Measurements from ENCODE around the gene DNER. TPM values are rescaled to one million over a fixed set of nuclear protein-coding genes. Genes with fewer than 3 reads are reported as not detected.
A peak's percentile ranks its signal among the peaks of the same experiment; 100 is the strongest.
"Not testable (repeated sequence)": the region's sequence is repeated elsewhere in the genome, so short reads cannot be mapped to it uniquely, and the experiment has no call there.

Gene DNER
- polyA plus RNA-seq, 1 donor from 2014 or later = not detected

DNA sequence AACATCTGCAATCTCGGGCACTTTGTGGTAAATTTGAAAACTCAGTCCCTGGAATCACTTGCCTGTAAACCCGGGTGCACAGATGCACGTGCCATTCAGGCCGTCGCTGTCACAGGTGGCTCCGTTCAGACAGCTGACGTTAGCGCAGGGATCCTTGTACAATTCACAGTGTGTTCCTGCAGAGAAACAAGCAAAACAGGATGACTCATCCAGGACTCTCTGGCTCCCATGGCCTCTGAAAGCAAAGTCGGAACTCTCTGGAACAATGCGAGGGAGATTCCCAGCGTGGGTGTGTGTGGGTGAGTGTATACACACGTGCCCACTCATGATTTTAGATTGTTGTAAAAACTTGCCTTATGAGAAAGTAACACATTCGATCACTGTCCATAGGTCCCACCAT lies 307.2 kb downstream of the DNER start:
- H3K4me3 Mint-ChIP-seq = no peak overlapping the region
- H3K36me3 Mint-ChIP-seq = no peaks in the 10 kb centered on the region
- no peaks in the 10 kb centered on the region for H3K27me3 Mint-ChIP-seq
- peaks cover 0 to 4% (median 2%) of the 10 kb centered on the region in 3 donors for H3K9me3 Mint-ChIP-seq
- no peaks in the 10 kb centered on the region for H3K4me1 Mint-ChIP-seq
- H3K27ac Mint-ChIP-seq = no peak overlapping the region

DNA sequence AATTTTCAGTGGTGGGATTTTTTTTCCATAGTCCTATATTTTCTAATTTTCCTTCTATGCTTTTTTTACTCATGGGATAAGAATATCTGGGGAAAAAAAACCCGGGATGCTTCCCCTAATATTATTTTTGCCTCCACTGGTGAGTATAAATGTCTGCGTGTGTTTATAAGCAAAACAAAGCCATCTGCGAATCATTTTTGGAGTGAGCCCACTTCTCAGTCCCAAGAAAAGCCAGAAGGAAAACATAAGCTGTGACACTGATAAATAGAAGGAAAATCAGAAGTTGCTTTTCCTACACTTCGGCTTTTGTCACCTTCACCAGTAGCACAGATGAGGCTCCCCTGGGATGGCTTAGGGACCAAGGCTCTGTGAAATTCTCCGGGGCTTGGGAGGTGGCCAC lies 308.6 kb downstream of the DNER start:
- H3K4me1 Mint-ChIP-seq = no peaks in the 10 kb centered on the region
- no peak overlapping the region for H3K4me3 Mint-ChIP-seq
- no peaks in the 10 kb centered on the region for H3K36me3 Mint-ChIP-seq

GRCh38 chr2:229403296-229403695 lies 311.1 kb downstream of the DNER start:
- Mint-ChIP-seq H3K27ac (no peak overlapping the region), H3K9me3 (peaks cover 0 to 11% (median 3%) of the 10 kb centered on the region in 3 donors), H3K36me3 (no peaks in the 10 kb centered on the region), H3K27me3 (no peaks in the 10 kb centered on the region), H3K4me3 (no peak overlapping the region), H3K4me1 (no peaks in the 10 kb centered on the region)

More for the DNA sequence above, 308.6 kb downstream of the DNER start:
- Mint-ChIP-seq H3K9me3 (peaks cover 0 to 11% (median 3%) of the 10 kb centered on the region in 3 donors), H3K27me3 (no peaks in the 10 kb centered on the region), H3K27ac (no peak overlapping the region)

DNA sequence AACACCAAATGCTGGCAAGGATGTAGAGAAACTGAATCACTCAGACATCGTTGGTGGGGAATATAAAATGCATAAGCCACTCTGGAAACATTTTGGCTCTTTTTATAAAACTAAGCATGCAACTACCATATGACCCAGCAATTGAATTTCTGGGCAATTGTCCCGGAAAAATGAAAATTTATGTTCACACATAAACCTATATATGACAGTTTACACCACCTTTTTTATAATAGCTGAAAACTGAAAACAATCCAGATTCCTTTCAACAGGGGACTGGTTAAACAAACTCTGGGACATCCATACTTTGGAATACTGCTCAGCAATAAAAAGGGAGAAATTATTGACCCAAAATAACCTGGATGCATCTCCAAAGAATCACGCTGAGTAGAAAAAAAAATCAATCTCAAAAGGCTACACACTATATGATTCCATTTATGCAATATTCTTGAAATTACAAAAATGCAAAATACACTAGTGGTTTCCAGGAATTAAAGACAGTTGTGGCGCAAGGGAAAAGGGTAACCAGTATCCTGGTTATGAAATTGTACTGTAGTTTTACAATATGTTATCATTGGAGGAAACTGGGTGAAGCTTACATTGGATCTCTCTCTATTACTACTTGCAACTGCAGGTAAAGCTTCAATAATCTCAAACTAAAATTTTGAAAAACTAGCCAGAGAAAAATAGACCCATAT lies 313.0 kb downstream of the DNER start:
- no peaks in the 10 kb centered on the region for H3K36me3 Mint-ChIP-seq
- no peaks in the 10 kb centered on the region for H3K27me3 Mint-ChIP-seq
- H3K4me3 Mint-ChIP-seq = no peak overlapping the region
- peaks cover 0 to 24% (median 9%) of the 10 kb centered on the region in 3 donors for H3K9me3 Mint-ChIP-seq
- no peaks in the 10 kb centered on the region for H3K4me1 Mint-ChIP-seq
- H3K27ac Mint-ChIP-seq = no peak overlapping the region

DNA sequence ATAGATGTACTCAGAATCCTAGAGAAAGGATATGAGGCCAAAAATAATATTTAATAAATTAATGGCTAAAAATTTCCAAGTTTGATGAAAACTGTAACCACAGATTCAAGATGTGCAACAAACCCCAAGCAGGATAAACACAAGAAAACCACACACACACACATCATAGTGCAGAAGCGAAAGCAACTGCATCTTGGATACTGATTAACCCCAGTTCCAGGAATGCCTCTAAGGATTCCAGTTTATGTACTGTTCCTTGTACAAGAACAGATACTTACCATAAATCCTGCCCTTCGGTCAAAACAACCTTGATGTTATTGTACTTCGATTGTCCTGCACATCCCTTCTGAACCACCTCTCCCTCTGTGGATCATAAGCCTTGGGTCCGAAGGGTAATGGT lies 320.4 kb downstream of the DNER start:
- H3K4me3 Mint-ChIP-seq = no peak overlapping the region
- H3K27me3 Mint-ChIP-seq = no peaks in the 10 kb centered on the region
- peaks cover 4 to 17% (median 11%) of the 10 kb centered on the region in 3 donors for H3K9me3 Mint-ChIP-seq
- no peaks in the 10 kb centered on the region for H3K36me3 Mint-ChIP-seq
- H3K27ac Mint-ChIP-seq = no peak overlapping the region
- H3K4me1 Mint-ChIP-seq = no peaks in the 10 kb centered on the region

DNA sequence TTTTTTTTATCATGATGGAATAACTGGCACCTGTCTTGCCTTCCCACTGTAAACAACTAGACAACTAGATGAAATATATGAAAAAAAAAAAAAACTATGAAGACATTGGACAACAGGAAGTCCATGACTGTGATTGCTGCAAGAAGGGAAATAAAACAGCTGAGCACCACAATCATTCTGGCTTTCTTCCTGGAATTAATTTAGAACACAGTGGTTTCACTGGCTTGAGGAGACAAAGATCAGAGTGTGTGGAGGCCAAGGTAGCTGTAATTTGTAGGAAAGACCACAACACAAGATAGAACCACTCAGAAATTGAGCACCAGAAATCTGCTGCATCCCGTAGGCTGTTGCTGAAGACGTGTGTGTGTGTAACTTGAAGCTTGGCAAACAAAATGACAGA lies 322.2 kb downstream of the DNER start:
- H3K36me3 Mint-ChIP-seq = no peaks in the 10 kb centered on the region
- H3K27me3 Mint-ChIP-seq = no peaks in the 10 kb centered on the region
- H3K27ac Mint-ChIP-seq = no peak overlapping the region
- no peaks in the 10 kb centered on the region for H3K4me1 Mint-ChIP-seq
- H3K9me3 Mint-ChIP-seq = peaks cover 4 to 11% (median 5%) of the 10 kb centered on the region in 3 donors
- H3K4me3 Mint-ChIP-seq = no peak overlapping the region

GRCh38 chr2:229388731-229389130 lies 325.6 kb downstream of the DNER start:
- H3K27ac Mint-ChIP-seq = no peak overlapping the region
- H3K9me3 Mint-ChIP-seq = peaks cover 9 to 19% (median 11%) of the 10 kb centered on the region in 3 donors
- no peaks in the 10 kb centered on the region for H3K4me1 Mint-ChIP-seq
- no peaks in the 10 kb centered on the region for H3K36me3 Mint-ChIP-seq
- no peaks in the 10 kb centered on the region for H3K27me3 Mint-ChIP-seq
- no peak overlapping the region for H3K4me3 Mint-ChIP-seq

DNA sequence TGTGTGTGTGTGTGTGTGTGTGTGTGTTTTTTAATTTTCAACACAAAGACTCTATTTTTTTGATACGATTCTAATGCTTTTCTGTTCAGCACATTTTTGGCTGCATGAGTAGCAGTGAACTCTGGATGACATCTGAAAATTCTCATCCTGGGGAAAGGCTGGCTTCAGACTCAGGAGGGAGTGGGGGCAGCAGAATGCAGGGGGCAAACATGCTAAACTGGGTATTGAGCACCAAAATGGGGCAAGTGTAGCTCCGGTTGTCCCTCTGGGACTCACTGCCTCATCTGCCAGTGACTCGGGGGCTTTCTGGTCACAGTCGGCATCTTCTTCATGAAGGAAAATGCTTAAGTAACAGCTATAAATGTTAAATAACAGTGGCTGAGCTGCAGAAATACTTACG lies 326.5 kb downstream of the DNER start:
- no peaks in the 10 kb centered on the region for H3K36me3 Mint-ChIP-seq
- H3K9me3 Mint-ChIP-seq = peaks cover 9 to 19% (median 9%) of the 10 kb centered on the region in 3 donors
- H3K27me3 Mint-ChIP-seq = no peaks in the 10 kb centered on the region
- H3K4me3 Mint-ChIP-seq = no peak overlapping the region
- no peaks in the 10 kb centered on the region for H3K4me1 Mint-ChIP-seq
- no peak overlapping the region for H3K27ac Mint-ChIP-seq

- H3K36me3 Mint-ChIP-seq = peaks cover 2% of the 10 kb centered on the region
- no peak overlapping the region for H3K4me3 Mint-ChIP-seq
- H3K27me3 Mint-ChIP-seq = no peaks in the 10 kb centered on the region
- no peak overlapping the region for H3K27ac Mint-ChIP-seq
- peaks cover 2 to 13% (median 5%) of the 10 kb centered on the region in 3 donors for H3K9me3 Mint-ChIP-seq
- H3K4me1 Mint-ChIP-seq = no peaks in the 10 kb centered on the region
These were observed 334.2 kb downstream of the DNER start for GRCh38 chr2:229380101-229380625.

DNA sequence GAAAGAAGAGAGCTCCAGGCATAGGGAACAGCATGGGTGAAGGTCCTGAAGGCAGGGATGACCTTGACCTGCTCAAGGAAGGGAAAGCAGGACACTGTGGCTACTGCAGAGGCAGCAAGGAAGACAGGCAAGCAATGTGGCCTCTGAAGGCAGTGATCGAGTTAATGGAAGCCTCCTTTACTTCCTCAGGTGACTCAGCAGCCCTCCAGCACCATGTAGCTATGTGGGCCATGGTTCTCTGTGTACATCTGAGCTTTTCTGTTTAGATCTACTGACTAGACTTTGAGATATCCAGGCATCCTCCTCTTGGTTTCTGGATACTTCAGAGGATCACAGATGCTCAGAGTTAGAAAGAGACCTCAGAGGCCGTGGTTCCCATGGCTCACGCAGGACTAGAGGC lies 336.0 kb downstream of the DNER start:
- peaks cover 0 to 9% (median 0%) of the 10 kb centered on the region in 3 donors for H3K9me3 Mint-ChIP-seq
- H3K27ac Mint-ChIP-seq = no peak overlapping the region
- H3K4me1 Mint-ChIP-seq = no peaks in the 10 kb centered on the region
- H3K4me3 Mint-ChIP-seq = no peak overlapping the region
- H3K27me3 Mint-ChIP-seq = no peaks in the 10 kb centered on the region
- peaks cover 2% of the 10 kb centered on the region for H3K36me3 Mint-ChIP-seq

DNA sequence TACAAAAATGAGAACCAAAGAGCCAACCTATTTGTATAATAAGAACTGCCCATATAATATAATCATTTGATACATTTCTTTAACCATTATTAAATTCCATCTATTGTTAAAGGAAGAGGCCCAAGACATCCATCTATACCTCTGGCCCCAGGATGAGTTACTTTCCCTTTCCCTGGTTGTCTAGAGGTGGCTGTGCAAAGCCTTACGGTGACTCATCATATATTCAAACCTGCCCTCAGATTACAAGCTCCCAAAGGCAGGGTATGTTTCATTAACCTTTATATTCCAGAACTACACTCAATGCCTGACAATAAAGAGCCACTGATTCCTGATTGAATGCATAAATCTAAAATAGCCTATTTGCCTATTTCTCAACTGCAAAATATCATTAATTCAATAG lies 337.5 kb downstream of the DNER start:
- H3K36me3 Mint-ChIP-seq = peaks cover 2% of the 10 kb centered on the region
- no peaks in the 10 kb centered on the region for H3K27me3 Mint-ChIP-seq

DNA sequence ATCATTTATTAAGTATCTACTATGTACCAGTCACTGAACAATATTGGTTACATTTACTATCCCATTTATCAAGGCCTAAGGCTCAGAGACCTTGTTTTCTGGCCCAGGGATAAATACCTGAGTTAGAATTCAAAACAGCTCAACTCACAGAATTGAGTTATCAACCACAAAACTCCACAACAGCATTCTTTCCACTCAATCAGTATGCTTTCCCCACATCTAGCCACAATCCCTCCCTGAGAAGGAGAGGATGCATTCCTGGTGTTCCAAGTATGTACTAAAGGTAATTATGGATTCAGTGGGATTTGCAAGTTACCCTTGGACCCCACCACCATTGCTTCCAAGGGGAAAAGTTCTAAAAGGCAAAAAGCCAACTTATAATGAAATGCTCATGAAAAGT lies 339.1 kb downstream of the DNER start:
- H3K27ac Mint-ChIP-seq = no peak overlapping the region
- peaks cover 2% of the 10 kb centered on the region for H3K36me3 Mint-ChIP-seq
- no peak overlapping the region for H3K4me3 Mint-ChIP-seq
- peaks cover 0 to 2% (median 0%) of the 10 kb centered on the region in 3 donors for H3K9me3 Mint-ChIP-seq
- H3K4me1 Mint-ChIP-seq = no peaks in the 10 kb centered on the region
- H3K27me3 Mint-ChIP-seq = no peaks in the 10 kb centered on the region

More for the DNA sequence above, 337.5 kb downstream of the DNER start:
- no peaks in the 10 kb centered on the region for H3K4me1 Mint-ChIP-seq
- no peak overlapping the region for H3K27ac Mint-ChIP-seq
- H3K4me3 Mint-ChIP-seq = no peak overlapping the region
- H3K9me3 Mint-ChIP-seq = peaks cover 0 to 1% (median 0%) of the 10 kb centered on the region in 3 donors

GRCh38 chr2:229373311-229373710 lies 341.0 kb downstream of the DNER start:
- not testable (repeated sequence) for H3K27me3 Mint-ChIP-seq, H3K9me3 Mint-ChIP-seq, H3K4me1 Mint-ChIP-seq, H3K27ac Mint-ChIP-seq, H3K36me3 Mint-ChIP-seq, H3K4me3 Mint-ChIP-seq

DNA sequence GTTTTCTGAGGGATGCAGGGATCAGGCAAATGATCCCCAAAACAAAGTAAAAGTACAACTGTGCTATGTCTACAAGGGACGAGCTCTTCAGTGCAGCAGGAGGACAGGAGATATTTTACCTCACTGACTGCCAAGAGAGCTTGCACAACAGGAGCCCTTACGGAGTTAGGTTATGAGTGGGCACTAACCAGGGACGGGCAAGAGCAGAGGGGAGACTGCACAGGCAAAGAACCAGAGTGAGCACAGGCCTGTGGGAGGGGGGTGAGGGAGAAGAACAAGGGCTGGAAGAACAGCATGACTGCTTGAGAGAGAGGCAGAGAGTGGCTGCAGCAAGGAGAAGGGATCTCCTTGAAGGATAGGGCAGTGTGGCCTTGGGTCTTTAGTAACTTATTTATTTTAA lies 342.1 kb downstream of the DNER start:
- Mint-ChIP-seq H3K4me3 (no peak overlapping the region), H3K36me3 (no peaks in the 10 kb centered on the region), H3K9me3 (peaks cover 0 to 4% (median 0%) of the 10 kb centered on the region in 3 donors), H3K27ac (no peak overlapping the region), H3K4me1 (no peaks in the 10 kb centered on the region), H3K27me3 (no peaks in the 10 kb centered on the region)

DNA sequence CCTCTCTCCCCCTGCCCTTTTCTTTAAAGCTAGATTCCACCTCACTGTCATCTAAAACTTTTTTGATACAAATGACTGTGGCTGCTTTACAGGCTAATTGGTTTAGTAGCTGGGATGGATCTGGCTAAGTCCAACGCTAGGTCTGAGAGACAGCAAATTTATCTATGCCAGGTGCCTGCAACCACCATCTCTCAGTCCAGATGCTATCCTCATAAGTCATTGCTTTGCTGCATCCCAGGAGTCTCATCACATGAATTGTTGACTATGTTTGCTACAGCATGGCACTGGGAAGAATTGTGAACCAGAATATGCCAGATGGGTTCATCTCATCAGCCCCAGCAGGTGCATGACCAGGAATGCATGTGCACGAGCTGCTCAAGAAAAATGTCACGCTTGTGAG lies 343.3 kb downstream of the DNER start:
- H3K4me3 Mint-ChIP-seq = no peak overlapping the region
- peak overlapping the region in 1 of 3 donors; percentile 67 for H3K27ac Mint-ChIP-seq
- peaks cover 0 to 4% (median 0%) of the 10 kb centered on the region in 3 donors for H3K9me3 Mint-ChIP-seq
- H3K4me1 Mint-ChIP-seq = no peaks in the 10 kb centered on the region
- H3K27me3 Mint-ChIP-seq = no peaks in the 10 kb centered on the region
- no peaks in the 10 kb centered on the region for H3K36me3 Mint-ChIP-seq

DNA sequence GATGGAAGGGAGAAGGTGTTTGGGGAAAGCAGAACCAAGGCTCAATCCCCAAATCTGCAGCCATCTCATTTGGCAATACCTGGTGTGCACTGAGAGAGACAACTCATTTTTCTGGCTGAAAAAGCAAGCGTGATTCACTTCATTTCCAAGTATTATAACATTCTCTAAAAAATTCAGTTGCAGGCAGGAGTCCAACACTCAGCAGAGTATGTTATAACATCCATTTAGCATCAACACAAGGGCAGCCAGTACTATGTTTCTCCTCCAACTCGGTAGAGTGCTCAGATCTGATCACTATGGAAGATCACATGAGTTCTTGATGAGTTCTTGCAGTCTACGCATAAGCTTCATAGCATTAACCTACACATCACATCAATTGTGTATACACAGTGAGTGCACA lies 343.8 kb downstream of the DNER start:
- Mint-ChIP-seq H3K9me3 (peaks cover 0 to 4% (median 0%) of the 10 kb centered on the region in 3 donors), H3K36me3 (no peaks in the 10 kb centered on the region), H3K4me3 (no peak overlapping the region), H3K4me1 (no peaks in the 10 kb centered on the region), H3K27ac (no peak overlapping the region), H3K27me3 (no peaks in the 10 kb centered on the region)
